IPS DF 6.9 (cell line): ENCODE results near the gene BCAS4.
"Not testable (repeated sequence)": the region's sequence is repeated elsewhere in the genome, so short reads cannot be mapped to it uniquely, and the experiment has no call there.

ENCODE experiments used
- DNase-seq: peaks from one replicate; pipeline ENCODE4 v3.0.0-alpha.2; 2013; ENCODE audit warnings: low read depth, low spot score
- H3K27ac ChIP-seq: one replicate; pipeline ENCODE4 v1.5.1; 2013; ENCODE audit warnings: low read length, control low read depth
- H3K27me3 ChIP-seq: 2 replicates; pipeline ENCODE4 v1.6.1; 2013; ENCODE audit warnings: mild to moderate bottlenecking, low read length; ENCODE audit not compliant: control insufficient read depth, insufficient read depth
- H3K36me3 ChIP-seq: 2 replicates; pipeline ENCODE4 v1.6.1; 2013; ENCODE audit warnings: low read length; ENCODE audit not compliant: control insufficient read depth, insufficient read depth
- H3K4me1 ChIP-seq: 2 replicates; pipeline ENCODE4 v1.6.1; 2013; ENCODE audit warnings: low read length; ENCODE audit not compliant: control insufficient read depth, insufficient read depth
- H3K4me3 ChIP-seq: 2 replicates; pipeline ENCODE4 v1.5.1; 2013; ENCODE audit warnings: mild to moderate bottlenecking, low read length
- H3K9me3 ChIP-seq: 2 replicates; pipeline ENCODE4 v1.6.1; 2013; ENCODE audit warnings: low read length, inconsistent platforms; ENCODE audit not compliant: control insufficient read depth, insufficient read depth
- WGBS: extraction: QIAGEN DNeasy Blood & Tissue Kit; methylation state at CpG from one replicate; pipeline ENCODE4 v1.1.7; 2013; ENCODE audit warnings: mixed read lengths, missing lambda C conversion rate; ENCODE audit not compliant: insufficient read length, insufficient coverage; 5-methylcytosine and 5-hydroxymethylcytosine counted together

Gene BCAS4

DNA sequence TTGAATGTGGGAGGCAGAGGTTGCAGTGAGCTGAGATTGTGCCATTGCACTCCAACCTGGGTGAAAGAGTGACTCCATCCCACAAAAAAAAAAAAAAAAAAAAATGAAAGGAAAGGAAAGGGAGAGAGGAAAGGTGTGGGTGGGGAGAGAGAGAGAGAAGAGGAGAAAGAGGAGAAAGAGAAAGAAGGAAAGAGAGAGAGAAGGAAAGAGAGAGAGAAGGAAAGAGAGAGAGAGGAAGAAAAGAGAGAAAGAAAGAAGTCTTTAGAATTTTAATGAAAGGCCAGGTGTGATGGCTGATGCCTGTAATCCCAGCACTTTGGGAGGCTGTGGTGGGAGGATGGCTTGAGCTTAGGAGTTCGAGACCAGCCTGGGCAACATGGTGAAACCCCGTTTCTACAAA lies 7.7 kb upstream of the BCAS4 start:
- H3K36me3 ChIP-seq = no peaks in the 10 kb centered on the region
- H3K9me3 ChIP-seq = no peaks in the 10 kb centered on the region
- no peak for DNase-seq
- WGBS = no CpG with 5 or more reads among the region's 2 CpGs
- no peaks in the 10 kb centered on the region for H3K27me3 ChIP-seq
- H3K4me1 ChIP-seq = peaks cover 1% of the 10 kb centered on the region; the same call in 1 of the 2 replicates
- no peak overlapping the region for H3K27ac ChIP-seq
- H3K4me3 ChIP-seq = no peak overlapping the region

DNA sequence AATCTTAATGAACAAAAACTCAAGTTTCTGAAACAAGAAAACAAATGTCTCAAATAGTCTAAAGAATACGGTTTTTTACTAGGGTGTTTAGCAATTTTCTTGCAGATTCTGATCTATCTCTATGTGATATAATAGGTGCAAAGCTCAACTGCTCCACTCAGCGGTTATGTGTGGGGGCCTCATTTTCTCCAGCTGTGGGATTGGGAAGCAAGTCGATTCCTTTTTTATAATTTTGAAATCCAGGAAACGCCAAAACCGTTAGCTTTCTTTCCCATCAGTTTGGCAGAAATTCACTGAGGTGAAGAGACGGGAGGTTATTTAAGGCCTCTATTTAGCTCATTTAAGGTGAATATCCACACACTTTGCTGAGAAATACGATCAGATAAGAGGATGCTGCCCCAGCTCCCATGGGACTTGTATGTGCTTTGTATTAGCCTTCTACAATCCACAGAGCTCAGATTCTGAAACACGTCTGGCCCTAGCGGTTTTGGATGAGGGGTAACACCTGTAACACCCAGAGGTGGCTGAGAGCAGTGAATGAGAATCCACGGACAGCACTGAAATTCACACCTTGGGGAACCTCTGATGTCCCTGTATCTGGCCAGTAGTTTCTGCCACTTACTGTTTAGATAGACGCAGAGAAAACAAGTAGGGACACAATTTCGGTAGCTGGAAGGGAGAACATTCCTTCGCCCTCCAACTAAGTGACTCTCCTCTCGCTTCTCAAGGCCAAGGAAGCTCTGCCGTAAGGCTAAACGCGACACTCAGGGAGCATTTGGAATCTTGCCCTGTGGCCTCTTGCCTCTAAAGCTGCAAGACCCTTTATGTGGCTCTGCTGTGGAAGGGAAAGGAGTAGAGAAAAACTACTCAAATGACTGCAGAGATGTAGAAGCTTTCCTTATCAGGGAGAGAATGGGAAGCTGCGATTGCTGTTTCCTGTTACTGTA lies 6.5 kb upstream of the BCAS4 start:
- H3K27me3 ChIP-seq = no peaks in the 10 kb centered on the region

DNA sequence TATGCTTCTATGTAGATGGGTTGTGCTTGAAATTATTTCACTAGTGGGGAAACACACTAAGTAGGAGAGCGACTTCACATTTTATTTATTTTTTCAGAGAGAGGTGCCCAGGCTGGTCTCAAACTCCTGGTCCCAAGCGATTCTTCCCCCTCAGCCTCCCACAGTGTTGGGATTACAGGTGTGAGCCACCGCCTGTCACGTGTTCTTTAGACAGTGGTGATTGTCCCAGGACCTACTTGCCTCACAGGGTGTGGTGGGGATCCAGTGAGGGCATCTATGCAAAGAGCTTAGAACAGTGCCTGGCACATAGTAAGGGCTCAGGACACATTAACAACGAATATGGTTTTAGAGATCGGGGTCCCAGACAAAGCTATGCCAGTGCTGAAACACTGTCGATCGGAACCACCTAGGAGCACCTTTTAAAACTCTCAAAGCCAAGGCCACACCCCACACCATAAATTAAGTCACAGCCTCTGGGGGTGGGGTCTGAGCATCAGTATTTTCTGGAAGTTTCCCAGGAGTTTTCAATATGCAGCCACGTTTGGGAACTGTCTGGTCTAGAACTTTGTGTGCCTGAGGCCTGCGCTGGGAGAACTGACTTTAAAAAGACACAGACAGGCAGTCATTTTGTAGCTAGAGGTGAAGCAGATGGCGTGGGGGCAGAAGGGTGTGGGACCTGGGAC lies 4.8 kb upstream of the BCAS4 start:
- no peak for DNase-seq
- no peaks in the 10 kb centered on the region for H3K27me3 ChIP-seq
- peaks cover 3% of the 10 kb centered on the region; the same call in 1 of the 2 replicates for H3K4me1 ChIP-seq
- WGBS = no CpG with 5 or more reads among the region's 11 CpGs
- no peak overlapping the region for H3K27ac ChIP-seq
- no peaks in the 10 kb centered on the region for H3K9me3 ChIP-seq
- no peaks in the 10 kb centered on the region for H3K36me3 ChIP-seq
- no peak overlapping the region for H3K4me3 ChIP-seq

More for the DNA sequence above, 6.5 kb upstream of the BCAS4 start:
- peaks cover 1% of the 10 kb centered on the region; the same call in 1 of the 2 replicates for H3K4me1 ChIP-seq
- no peak for DNase-seq
- no CpG with 5 or more reads among the region's 18 CpGs for WGBS
- no peaks in the 10 kb centered on the region for H3K9me3 ChIP-seq
- H3K27ac ChIP-seq = no peak overlapping the region
- H3K36me3 ChIP-seq = no peaks in the 10 kb centered on the region
- H3K4me3 ChIP-seq = no peak overlapping the region

DNA sequence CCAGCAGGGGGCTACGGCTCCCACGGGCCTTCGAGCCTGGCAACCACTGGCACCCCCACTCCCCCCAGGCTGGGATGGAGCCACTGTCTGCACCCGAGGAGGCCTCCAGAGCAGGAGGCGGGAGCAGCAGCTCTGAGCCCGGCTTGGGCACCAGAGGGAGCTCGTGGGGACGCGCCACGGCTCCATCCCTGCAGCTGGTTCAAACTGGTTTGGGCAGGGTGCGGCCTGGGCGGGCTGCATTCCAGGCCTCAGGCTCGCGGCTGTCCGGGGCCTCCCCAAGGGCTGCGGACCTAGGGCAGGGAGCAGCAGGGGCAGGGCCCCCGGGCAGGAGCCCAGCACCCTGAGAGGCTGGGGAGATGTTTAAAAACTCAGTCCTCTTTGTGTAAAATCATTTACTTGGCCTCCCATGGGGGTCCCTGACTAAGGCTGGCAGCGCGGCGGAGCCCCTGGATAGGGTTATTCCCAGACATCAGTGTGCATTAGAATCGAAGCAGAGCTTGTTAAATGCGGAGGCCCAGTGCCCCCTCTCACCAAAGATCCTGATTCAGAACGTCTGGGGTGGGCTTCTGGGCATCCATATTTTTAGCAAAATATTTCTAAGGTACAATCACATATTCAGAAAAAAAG lies 4.1 kb upstream of the BCAS4 start:
- WGBS = no CpG with 5 or more reads among the region's 23 CpGs
- DNase-seq = peak; percentile 84
- Histone ChIP-seq H3K4me3 (no peak overlapping the region), H3K27me3 (no peaks in the 10 kb centered on the region), H3K4me1 (peaks cover 3% of the 10 kb centered on the region; the same call in 1 of the 2 replicates), H3K9me3 (no peaks in the 10 kb centered on the region), H3K36me3 (no peaks in the 10 kb centered on the region), H3K27ac (no peak overlapping the region)

DNA sequence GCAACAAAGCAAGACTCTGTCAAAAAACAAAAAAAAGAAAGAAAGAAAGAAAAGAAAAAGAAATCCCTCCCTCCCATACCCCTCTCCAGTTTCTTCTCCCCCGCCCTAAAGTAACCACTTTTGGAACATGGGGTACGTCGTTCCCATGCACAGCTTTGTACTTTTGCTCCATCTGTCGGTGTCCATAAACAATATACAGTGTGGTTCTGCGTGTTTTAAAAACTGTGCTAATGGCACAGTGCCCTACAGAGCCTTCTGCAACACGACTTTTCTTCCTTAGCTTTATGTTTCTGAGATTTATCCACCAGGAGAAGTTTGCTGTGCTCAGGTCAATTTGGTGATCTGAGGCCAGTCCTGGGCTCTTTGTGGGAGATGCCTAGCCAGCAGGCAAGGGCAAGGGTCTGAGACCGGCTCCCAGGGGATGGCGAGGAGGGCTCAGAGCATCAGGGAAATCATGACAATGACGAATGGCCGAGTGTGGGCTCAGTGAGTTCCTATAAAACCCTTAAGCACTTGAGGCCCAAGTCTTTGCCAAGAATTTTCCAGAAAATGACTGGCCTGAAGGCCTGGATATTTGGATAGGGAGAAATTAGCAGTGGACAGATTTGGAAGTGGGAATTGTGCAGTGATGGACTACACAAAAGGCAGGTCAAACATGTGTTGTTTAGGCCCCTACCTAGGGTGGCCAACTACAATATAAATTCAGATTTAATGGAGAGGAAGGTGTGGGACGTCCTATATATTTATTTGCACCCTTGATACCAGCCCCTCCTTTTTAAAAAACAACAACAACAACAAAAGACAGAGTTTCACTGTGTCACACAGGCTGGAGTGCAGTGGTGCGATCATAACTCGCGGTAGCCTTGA lies 1.9 kb upstream of the BCAS4 start:
- Histone ChIP-seq H3K36me3 (no peaks in the 10 kb centered on the region), H3K4me1 (peaks cover 3% of the 10 kb centered on the region; the same call in 1 of the 2 replicates), H3K27ac (no peak overlapping the region), H3K4me3 (no peak overlapping the region), H3K9me3 (no peaks in the 10 kb centered on the region), H3K27me3 (no peaks in the 10 kb centered on the region)
- no peak for DNase-seq
- WGBS = no CpG with 5 or more reads among the region's 14 CpGs

DNA sequence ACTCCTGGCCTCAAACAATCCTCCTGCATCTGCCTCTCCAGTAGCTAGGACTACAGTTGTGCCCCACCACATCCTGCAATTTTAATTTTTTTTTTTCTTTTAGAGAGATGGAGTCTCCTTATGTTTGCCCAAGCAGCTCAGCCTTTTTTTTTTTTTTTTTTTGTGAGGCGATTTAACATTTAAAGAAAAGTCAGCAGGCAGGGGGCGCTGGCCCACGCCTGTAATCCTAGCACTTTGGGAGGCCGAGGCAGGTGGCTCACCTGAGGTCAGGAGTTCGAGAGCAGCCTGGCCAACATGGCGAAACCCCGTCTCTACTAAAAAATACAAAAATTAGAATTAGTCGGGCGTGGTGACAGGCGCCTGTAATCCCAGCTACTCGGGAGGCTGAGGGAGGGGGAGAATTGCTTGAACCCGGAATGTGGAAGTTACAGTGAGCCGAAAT lies 1.3 kb upstream of the BCAS4 start:
- not testable (repeated sequence) for DNase-seq, H3K4me1 ChIP-seq, H3K27me3 ChIP-seq, H3K36me3 ChIP-seq, H3K9me3 ChIP-seq, H3K27ac ChIP-seq, H3K4me3 ChIP-seq
- WGBS = no CpG with 5 or more reads among the region's 13 CpGs

DNA sequence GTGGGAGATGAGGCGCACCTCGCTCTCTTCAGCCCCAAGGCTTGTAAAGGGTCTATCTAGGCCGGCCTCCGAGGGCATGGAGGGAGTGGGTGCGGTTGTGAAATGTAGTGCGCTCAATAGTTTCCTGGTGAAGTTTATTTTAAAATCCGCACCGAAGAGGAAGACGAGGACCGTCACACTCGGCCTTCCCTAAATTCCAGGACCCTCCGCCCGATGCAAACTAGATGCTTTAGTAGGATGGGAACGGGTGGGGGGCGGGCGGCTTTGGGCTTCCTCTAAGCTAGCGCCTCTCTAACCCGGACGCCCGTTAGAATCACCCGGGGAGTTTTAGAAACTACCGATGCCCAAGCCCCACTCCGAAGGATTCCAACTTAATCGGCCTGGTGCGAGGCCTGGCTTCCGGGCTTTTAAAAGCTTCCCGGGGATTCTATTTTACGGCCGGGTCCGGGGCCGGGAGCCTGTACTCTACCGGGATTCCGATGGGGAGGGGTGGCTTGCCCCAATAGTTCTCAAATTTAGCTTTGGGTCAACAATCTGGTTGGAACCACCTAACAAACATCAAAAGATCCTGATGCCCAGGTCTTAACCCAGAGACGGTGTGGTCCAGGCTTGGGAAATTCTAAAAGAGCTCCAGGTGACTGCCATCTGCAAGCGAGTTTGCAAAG lies 548 bp upstream of the BCAS4 start:
- Histone ChIP-seq H3K4me3 (peak overlapping the region; percentile 17; the same call in 1 of the 2 replicates), H3K4me1 (peaks cover 3% of the 10 kb centered on the region; the same call in 1 of the 2 replicates), H3K27me3 (no peaks in the 10 kb centered on the region), H3K36me3 (no peaks in the 10 kb centered on the region), H3K9me3 (no peaks in the 10 kb centered on the region), H3K27ac (no peak overlapping the region)
- no CpG with 5 or more reads among the region's 35 CpGs for WGBS
- no peak for DNase-seq

DNA sequence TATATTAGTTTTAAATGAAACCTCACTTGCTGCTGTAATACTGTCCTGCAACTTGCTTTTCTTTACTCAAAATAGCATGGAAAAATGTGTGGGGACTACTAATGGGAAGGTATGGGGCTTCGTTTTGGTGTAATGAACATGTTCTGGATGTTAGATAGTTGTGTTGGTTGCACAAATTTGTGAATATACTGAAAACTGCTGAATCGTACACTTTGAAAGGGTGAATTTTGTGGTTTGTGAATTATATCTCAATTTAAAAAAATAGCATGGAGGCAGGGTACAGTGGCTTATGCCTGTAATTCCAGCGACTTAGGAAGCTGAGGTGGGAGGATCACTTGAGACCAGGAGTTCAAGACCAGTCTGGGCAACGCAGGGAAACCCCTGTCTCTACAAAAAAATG lies 2.3 kb downstream of the BCAS4 start:
- no peak for DNase-seq

DNA sequence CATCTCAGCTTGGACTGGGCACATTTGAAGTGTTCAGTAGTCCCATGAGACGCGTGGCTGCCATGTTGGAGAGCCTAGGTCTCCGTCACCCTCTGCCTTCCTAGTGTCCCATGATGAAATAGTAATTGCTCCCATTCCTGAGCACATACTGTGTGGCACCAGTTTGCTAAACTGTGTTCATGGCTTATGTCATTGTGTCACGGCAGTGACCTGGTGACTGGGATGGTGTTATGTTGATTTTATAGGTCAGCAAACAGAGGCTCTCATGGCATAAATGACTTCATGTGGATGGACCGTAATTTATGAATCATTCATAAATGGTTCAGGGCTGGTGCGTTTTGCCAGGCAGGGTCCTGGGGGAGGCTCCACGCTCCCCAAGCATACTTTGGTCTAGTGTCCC lies 3.8 kb downstream of the BCAS4 start:
- H3K9me3 ChIP-seq = no peaks in the 10 kb centered on the region
- H3K4me3 ChIP-seq = no peak overlapping the region
- no peaks in the 10 kb centered on the region for H3K27me3 ChIP-seq
- WGBS = no CpG with 5 or more reads among the region's 7 CpGs
- H3K4me1 ChIP-seq = peaks cover 1% of the 10 kb centered on the region; the same call in 1 of the 2 replicates
- no peak for DNase-seq
- no peak overlapping the region for H3K27ac ChIP-seq
- H3K36me3 ChIP-seq = no peaks in the 10 kb centered on the region

More for the DNA sequence above, 2.3 kb downstream of the BCAS4 start:
- no peak overlapping the region for H3K4me3 ChIP-seq
- no CpG with 5 or more reads among the region's 4 CpGs for WGBS
- H3K36me3 ChIP-seq = no peaks in the 10 kb centered on the region
- no peaks in the 10 kb centered on the region for H3K9me3 ChIP-seq
- H3K4me1 ChIP-seq = peaks cover 1% of the 10 kb centered on the region; the same call in 1 of the 2 replicates
- H3K27me3 ChIP-seq = no peaks in the 10 kb centered on the region
- no peak overlapping the region for H3K27ac ChIP-seq
